GM21423 (cell line): ENCODE measurements around the gene GNB1.
"Not testable (repeated sequence)": the region's sequence is repeated elsewhere in the genome, so short reads cannot be mapped to it uniquely, and the experiment has no call there.

Experiments
- ATAC-seq: cut with Tn5 transposase; IDR thresholded peaks from one replicate; pipeline ENCODE4 v1.9.1; 2021; ENCODE audit warnings: mild to moderate bottlenecking, moderate library complexity; ENCODE audit not compliant: unreplicated experiment

Gene GNB1

DNA sequence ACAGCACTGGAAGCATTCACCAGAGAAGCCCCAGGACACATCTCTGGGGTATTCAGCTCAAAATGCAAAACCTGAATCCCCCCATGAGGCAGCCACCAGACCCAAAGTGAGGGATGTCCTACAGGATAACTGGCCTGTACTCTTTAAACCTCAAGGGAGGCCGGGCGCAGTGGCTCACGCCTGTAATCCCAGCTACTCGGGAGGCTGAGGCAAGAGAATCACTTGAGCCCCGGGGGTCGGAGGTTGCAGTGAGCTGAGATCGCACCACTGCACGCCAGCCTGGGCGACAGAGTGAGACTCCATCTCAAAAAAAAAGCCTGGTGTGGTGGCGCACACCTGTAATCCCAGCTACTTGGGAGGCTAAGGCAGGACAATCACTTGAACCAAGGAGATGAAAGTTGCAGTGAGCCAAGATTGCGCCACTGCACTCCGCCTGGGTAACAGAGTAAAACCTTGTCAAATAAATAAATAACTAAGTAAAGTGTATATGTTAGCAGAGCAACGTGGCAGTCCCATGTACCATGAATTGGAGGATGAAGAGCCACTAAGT, 29.1 kb downstream of the GNB1 start:
- not testable (repeated sequence) for ATAC-seq

DNA sequence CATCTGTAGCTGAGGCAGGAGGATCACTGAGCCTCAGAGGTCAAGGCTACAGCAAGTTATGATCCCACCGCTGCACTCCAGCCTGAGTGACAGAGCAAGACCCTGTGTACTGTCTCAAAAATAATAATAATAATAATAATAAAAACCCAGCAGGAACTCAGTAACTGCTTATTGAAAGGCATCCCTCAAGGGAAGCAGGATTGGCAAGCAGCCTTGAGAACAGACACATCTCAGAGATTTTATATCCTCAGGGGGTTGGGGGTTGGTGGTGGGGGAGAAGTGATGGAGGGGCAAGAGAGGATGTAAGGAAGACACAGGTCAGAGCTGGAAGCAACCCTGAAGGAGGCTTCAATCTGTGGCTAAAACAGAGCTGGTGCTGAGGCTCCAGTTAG, 29.6 kb downstream of the GNB1 start:
- no peak for ATAC-seq

DNA sequence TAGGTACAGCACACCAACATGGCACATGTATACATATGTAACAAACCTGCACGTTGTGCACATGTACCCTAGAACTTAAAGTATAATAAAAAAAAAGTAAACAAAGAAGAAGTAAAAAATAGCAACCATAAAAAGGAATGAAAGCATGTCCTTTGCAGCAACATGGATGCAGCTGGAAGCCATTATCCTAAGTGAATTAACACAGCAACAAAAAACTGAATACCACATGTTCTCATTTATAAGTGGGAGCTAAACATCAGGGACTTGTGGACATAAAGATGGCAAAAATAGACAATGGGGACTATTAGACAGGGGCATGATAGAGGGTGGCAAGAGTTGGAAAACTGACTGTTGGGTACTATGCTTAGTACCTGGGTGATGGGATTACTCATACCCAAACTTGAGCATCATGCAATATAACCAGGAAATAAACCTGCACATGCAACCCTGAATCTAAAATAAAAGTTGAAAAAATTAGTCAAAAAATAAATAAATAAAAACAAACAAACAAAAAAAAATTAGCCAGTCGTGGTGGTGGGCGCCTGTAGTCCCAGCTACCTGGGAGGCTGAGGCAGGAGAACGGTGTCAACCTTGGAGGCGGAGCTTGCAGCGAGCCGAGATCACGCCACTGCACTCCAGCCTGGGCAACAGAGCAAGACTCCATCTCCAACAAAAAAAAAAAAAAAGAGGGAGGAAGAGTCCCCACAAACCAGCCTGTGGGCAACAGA, 30.8 kb downstream of the GNB1 start:
- ATAC-seq: not testable (repeated sequence)

DNA sequence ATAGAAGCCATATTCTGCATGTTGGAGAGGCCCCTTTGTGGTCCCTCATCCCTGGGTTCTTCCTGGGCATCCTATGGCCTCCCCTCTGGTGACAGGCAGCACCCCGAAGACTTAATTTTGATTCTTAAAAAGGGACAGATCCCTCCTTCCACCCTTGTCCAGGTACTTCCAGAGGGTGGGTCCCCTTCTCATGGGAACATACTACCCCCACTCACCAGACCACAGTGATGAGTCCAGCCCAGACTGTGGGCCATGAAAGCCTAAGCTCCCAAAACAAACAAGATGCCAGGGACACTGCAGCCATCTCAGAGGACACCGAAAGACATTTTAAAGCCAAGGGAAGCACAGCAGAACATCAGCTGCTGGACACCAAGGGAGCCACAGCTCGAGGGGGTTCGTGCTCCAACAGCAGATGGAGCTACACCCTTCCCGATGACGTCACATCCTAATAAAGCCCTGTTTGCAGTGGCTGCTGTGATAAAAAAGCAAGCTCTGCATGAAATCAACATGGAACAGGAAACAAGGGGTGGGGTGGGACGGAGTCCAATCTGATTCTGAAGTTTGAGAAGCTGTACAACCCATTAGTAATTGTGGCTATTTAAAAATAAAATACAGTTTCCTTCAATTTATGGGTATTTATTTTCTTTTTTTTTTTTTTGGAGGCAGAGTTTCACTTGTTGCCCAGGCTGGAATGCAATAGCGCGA, 32.4 kb downstream of the GNB1 start:
- ATAC-seq: no peak

DNA sequence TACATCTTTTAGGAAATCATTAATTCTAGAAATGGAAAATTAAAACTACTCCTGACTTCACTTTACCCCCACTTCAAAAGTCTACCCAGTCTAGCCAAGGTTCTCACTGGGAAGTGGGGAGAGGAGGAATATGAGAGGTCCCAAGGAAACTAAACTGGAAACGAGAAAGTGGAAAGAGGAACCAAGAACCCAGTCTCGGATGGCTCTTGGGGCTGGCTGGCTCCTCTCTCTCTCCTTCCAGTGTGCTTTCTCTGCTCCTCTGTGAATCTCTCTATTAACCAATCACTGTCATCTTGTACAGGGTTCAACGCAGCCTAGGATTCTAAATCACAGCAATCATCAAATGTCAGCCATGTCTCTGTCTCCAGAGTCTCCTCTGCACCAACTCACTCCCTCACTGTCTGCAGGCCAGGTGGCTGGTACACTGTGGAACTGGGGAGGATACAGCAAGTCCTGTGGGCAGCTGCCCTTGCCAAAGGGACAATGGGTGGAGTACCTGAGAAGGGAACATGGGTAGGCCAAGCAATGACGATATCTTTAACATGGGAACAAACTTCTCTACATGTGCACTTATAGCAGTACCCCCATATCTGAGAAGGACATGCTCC, 33.7 kb downstream of the GNB1 start:
- ATAC-seq: no peak

DNA sequence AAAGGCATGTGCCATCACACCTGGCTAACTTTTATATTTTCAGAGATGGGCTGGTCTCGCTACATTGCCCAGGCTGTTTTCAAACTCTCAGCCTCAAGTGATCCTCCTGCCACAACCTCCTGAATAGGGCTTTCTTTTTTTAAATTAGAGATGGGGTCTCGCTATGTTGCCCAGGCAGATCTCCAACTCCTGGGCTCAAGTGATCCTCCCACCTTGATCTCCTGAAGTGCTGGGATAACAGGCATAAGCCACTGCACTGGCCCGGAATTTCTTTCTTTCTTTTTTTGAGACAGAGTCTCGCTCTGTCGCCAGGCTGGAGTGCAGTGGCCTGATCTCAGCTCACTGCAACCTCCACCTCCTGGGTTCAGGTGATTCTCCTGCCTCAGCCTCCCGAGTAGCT, 34.7 kb downstream of the GNB1 start:
- not testable (repeated sequence) for ATAC-seq

DNA sequence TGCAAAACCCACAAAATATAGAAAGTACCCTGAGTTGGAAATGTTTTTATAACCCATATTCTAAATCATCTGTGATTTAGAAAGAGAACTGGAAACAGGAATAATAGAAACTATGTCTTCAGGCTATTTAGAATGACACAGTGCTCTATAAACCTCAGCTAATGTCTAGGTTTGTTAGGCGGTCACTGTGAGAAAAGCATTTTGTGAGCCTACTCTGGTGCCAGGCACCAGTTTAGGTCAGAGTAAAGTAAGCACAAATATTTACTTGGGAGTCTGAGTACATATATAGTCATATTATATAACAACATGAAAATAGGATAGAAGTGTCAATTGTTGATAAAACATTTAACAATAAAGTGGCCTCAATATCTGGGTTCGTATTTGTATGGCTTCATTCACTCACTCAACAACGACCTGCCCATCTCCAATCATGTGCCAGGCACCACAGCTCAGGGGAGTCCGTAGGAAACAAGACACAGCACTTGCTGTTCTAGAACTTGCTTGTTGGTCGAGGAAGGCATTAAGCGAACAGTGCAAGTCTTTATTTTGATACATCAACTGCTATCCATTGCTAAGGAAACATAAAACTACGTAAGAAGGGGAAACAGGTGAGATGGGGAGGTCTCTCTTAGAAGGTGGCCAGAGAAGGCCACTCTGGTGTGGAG, 37.2 kb downstream of the GNB1 start:
- ATAC-seq: no peak

DNA sequence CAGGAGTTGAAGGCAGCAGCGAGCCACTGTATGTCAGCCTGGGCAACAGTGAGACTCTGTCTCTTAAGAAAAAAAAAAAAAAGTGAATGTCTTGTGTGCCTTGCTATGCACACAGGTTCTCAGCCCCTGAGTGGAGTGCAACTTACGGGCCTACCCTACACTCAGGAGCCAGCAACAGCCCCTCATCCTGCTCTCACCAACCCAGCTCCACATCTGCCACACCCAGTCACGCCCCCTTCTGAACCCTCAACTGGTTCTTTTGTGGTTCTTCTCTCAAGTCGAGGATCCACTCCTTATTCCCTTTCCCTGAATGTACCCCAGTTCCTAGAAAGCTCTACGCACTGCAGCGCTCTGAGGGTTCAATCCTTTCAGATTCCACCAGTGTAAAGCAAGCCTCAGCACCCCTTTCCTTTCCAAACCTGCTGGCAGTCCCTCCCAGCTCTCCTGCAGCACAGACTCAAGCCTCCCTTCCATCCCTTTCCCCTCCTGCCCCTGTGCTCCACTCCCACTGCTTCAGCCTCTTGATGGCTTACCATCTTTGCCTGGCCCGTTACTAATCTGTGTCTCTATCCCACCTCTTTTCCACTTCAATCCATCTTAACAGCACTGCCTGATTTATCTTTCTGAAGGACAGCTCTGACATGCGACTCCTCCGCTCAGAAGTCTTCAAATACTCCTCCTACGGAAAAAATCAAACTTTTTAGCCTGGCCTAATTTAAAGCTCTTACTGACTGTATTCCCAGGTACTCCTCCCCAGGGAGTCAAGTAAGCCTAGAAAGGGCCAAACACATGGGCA, 38.1 kb downstream of the GNB1 start:
- ATAC-seq: no peak

DNA sequence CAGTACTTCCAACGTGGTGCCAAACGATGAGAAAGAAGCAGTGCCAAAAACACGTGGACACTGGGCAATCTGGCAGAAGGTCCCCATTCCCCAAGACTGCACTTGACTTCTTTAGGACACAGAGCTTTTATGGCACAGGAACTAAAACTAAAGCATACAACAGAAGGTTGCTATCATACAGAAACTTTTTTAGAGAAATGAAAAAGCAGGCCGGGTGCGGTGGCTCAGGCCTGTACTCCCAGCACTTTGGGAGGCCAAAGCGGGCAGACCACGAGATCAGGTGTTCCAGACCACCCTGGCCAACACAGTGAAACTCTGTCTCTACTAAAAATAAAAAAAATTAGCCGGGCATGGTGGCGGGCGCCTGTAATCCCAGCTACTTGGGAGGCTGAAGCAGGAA, 43.0 kb downstream of the GNB1 start:
- no peak for ATAC-seq

DNA sequence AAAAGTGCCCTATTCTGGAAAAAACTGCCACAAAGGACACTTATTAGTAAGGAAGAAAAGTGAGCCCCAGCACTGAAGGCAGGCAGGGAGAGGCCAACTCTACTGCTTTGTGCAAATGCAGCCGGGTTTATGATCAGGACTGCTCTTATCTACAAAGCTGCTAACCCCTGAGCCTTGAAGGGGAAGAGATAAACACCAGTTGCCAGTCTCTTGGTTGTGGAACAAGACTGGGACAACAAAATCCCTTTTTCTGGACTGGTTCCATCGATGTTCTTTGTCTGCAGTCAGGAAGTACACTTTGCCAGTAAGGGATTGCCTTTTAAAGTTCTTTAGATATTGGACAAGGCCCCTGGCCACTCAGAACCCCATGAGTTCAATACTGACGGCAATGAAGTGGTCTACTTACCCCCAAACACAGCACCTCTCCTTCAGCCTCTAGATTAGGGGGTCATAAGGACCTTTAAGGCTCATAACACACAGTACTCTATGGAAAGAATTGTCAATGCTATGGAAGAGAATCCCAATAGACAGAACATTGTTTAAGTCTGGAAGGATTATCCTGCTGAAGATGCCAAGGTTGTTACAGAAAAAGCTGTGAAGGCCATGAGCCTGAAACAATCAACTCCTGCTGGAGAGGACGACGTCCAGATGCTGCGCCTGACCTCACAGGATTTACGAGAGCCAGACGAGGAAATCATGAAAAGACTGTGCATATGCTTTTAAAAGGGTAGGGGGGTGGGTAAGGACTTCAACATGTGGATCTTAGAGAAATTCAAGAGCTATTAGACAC, 43.6 kb downstream of the GNB1 start:
- ATAC-seq: no peak

DNA sequence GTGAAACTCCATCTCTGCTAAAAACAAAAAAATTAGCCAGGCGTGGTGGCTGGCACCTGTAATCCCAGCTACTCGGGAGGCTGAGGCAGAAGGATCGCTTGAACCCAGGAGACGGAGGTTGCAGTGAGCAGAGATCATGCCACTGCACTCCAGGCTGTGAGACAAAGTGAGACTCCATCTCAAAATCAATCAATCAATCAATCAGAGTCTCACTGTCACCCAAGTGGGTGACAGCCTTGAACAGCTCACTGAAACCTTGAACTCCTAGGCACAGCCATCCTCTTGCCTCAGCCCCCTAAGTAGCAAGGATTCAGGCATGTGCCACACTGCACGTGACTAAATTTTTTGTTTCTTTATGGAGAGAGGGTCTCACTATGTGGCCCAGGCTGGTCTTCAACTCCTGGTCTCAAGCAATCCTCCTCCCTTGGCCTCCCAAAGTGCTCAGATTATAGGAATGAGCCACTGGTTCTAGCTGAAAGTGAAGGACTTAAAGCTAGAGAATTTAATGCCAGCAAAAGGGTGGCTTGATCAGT, 44.4 kb downstream of the GNB1 start:
- ATAC-seq: no peak

DNA sequence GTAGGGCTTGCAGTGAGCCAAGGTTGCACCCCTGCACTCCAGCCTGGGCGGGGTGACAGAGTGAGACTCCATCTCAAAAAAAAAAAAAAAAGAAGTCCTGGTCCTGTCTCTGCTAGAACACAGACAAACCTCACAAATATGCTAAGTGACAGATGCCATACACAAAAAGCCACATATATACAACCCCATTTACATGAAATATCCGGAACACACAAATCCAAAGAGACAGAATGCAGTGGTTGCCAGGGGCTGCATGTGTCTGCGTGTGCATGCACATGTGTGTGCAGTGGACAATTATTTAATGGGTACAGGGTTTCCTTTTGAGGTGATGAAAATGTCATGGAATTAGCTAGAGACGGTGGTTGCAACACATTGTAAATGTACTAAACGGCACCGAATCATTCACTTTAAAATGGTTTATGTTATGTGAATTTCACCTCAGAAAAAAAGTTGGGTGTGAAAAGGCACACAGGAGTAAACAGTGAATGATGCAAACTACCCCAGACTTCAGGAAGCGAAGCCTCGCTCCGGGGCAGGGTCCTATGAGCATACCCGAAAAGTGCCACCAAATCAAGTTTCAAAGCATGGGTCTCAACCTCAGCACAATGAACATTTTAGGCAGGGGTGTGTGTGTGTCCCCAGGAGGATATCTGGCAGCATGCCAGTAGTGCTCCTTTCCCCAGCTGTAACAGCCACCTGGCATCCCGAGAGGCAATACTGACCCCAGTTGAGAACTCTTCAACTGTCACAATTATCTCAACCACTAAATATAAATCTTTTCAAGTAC, 48.3 kb downstream of the GNB1 start:
- no peak for ATAC-seq

DNA sequence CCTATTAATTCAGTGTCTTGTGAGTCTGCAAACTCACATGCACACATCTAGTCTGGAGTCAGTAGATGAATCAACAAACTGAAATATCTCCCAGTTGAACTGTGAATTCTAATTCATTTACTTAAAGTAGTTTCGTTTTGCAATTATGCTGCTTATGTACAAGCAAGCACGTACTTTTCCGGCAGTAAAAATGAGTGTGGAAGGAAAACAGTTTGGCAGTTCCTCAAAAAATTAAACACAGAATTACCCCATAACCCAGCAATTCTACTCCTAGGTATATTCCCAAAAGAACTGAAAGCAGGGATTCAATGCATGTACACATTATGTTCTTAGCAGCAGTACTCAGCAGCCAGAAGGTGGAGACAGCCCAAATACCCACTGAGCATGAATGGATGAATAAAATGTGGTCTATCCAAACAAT, 49.3 kb downstream of the GNB1 start:
- ATAC-seq: no peak

DNA sequence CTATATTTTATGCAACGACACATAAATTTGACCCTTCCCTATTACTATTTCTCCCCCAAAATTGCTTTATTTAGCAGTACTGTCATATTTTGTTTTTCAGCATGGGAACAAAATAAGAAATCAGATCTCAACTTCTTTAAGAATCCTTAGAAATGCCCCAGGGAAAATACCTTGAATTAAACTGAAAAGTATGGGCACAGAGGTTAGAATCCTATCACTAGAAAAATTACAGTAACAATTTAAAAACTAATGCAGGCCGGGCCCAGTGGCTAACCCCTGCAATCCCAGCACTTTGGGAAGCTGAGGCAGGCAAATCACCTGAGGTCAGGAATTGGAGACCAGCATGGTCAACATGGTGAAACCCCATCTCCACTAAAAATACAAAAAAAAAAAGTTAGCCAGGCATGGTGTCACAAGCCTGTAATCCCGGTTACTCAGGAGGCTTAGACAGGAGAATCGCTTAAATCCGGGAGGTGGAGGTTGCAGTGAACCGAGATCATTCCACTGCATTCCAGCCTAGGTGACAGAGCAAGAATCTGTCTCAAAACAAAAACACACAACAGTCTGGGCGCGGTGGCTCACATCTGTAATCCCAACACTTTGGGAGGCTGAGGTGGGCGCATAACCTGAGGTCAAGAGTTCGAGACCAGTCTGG, 51.4 kb downstream of the GNB1 start:
- no peak for ATAC-seq

DNA sequence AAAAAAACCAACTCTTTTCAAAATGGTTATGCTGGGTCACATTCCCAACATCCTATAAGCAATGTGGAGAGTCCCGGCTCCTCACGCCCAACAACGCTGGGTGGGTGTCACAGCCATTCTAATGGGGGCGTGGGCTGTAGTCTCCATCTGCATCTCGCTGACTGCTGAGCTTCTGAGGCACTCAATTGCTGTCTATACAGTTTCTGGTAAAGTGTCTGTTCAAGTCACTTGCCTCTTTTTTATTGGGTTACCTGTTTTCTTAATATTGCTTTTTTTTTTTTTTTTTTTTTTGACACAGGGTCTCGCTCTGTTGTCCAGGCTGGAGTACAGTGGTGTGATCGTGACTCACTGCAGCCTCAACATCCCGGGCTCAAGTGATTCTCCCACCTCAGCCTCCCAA, 54.8 kb downstream of the GNB1 start:
- ATAC-seq: no peak

DNA sequence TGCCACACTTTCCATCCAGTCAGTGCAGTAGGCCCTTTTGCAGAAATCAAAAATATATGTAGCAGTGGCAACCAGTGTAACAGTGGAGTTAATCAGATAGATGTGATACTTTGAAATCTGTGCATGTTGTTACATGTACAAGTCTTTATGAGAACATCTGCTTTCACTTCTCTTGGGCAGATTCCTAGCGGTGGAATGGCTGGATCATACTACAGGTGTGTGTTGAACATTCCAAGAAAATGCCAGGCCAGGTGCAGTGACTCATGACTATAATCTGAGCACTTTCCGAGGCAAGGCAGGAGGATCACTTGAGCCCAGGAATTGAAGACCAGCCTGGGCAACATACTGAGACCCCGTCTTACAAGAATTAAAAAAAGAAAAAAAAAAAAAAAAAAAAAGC, 55.3 kb downstream of the GNB1 start:
- ATAC-seq: no peak

DNA sequence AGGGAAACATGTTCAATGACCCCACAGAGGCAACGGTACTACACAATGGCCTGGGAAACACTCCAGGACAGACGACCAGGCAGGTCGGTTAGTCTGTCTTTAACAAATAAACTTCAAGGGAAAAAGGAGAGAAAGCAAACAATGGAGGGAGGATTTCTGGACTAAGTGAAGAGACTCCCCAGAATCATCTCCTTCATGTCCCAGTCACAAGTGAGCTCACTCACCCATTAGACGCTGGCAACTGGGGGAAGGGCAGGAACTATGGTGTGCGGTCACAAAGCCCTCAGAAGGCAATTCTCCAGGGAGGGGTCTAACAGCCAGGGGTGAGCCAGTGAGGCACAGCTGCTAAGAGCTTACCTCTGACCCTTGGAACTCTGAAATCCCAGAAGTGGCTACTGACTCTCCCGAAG, 57.0 kb downstream of the GNB1 start:
- ATAC-seq: peak; percentile 75

DNA sequence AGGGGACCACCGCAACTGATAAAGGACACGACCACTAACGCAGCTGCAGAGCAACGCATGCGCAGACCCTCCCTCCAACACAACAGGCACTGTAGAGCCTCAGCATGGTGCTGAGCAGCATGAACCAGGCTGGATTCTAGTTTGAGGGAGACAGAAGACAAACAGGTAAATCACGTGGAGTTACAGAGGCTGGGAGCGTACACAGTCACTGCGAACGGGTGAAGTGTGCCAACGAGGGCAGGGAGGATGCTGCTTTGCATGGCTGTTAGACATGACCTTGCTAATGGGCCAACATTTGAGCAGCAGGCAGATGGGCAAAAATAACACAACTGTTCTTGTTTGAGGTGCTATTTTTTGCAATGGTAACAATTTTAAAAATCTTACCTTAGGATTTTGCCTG, 57.4 kb downstream of the GNB1 start:
- no peak for ATAC-seq
